ENCODE data around the gene ODC1. TPM values are rescaled to one million over a fixed set of nuclear protein-coding genes. Genes with fewer than 3 reads are reported as not detected.
A peak's percentile ranks its signal among the peaks of the same experiment; 100 is the strongest.

ODC1 gene
- total RNA-seq, 1 experiment from 2014 or later: 46.6 TPM

DNA sequence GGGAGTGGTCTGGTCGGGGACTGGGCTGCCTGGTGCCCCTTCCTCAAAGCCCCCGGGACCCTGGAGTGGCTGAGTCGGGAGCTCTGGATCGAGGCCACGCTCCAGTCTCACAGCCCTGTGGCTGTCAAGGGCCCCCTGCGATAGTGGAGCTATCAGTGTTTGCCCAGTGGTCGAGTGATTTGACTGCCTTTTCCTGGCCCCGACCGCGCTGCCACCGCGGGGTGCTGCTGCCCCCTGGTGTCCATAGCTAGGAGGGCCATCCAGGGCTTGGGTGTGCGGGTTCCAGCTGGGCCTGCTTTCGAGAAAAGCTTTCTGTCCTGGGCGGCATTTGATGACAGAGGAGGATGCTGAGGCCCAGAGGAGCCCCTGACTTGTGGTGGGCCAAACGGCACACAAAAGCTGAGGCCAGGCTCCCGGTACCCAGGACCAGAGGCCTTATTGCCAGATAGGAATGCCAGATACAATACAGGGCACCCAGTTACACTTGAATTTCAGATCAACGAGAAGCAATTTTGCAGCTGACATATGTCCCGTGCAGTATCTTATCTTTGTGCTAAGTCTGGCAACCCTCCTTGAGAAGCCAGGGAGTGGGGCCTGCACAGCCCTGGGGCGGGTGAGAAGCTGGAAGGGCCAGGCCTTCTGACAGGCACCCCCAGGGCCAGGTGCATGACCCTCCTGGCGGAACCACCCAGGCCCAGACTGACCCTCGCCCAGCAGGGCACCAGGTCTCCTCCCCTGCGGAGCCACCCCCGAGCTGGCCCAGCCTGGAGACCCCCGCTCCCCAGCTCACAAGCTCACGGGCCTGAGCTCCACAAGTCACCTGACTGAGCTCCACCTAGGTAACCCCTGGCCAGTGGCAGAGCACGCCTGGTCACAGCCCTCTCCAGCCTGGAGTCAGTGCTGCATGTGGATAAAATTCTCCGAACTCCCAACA, 13.0 kb downstream of the ODC1 start:
- Mint-ChIP-seq H3K36me3 (no peaks in the 10 kb centered on the region; the same call in 1 of the 2 replicates), H3K27me3 (ENCODE audit: low read depth) (no peaks in the 10 kb centered on the region; the same call in 1 of the 2 replicates), H3K9me3 (no peaks in the 10 kb centered on the region), H3K4me3 (no peak overlapping the region), H3K27ac (no peak overlapping the region), H3K4me1 (no peaks in the 10 kb centered on the region)
- ChIA-PET CTCF (interaction anchor here (0.5 to 5.5 kb wide), 89 partner anchors 8 to 682 kb away, joined by 3 to 104 read pairs (median 6); partner anchors contain the start of genes HPCAL1 and ODC1), POLR2A (interaction anchor here (0.7 to 1.1 kb wide), 2 partner anchors 13 to 311 kb away, joined by 3 to 6 read pairs; partner anchors contain the start of gene ODC1)
- ATAC-seq: peak; percentile 81
- DNase-seq (ENCODE audit: low spot score): peak; percentile 84
- TF ChIP-seq ZNF423 (CRISPR knock-in tag; IDR thresholded peaks at IDR 0.05) (peak; percentile 14; the same call in 1 of the 2 replicates), ZNF425 (CRISPR knock-in tag; conservative IDR thresholded peaks at IDR 0.05) (no peak), MYBL2 (CRISPR knock-in tag; IDR thresholded peaks at IDR 0.05) (no peak), IRF2 (CRISPR knock-in tag; IDR thresholded peaks at IDR 0.05; ENCODE audit: borderline replicate concordance, low read depth) (no peak), CREB1 (CRISPR knock-in tag; IDR thresholded peaks at IDR 0.05) (no peak), HMGA2 (CRISPR knock-in tag; IDR thresholded peaks at IDR 0.05) (no peak), TCF7 (CRISPR knock-in tag; IDR thresholded peaks at IDR 0.05; ENCODE audit: low read depth) (no peak), SP1 (CRISPR knock-in tag; conservative IDR thresholded peaks at IDR 0.05) (0 out of 2 replicates have a peak, but pooled peaks have one; percentile 28), ESRRA (CRISPR knock-in tag; IDR thresholded peaks at IDR 0.05; ENCODE audit: borderline replicate concordance) (no peak), TEAD1 (CRISPR knock-in tag; IDR thresholded peaks at IDR 0.05) (no peak), NR1H2 (CRISPR knock-in tag; IDR thresholded peaks at IDR 0.05) (no peak), RELA (CRISPR knock-in tag; IDR thresholded peaks at IDR 0.05; ENCODE audit: borderline replicate concordance) (no peak), ETV6 (CRISPR knock-in tag; IDR thresholded peaks at IDR 0.05) (no peak), NR2C2 (CRISPR knock-in tag; IDR thresholded peaks at IDR 0.05) (no peak), ZNF263 (CRISPR knock-in tag; IDR thresholded peaks at IDR 0.05; ENCODE audit: low read depth) (no peak), GABPB1 (CRISPR knock-in tag; IDR thresholded peaks at IDR 0.05) (peak; percentile 56; the same call in 1 of the 2 replicates), SMAD3 (CRISPR knock-in tag; IDR thresholded peaks at IDR 0.05; ENCODE audit: borderline replicate concordance) (no peak), SOX15 (CRISPR knock-in tag; IDR thresholded peaks at IDR 0.05) (no peak), CTCF (IDR thresholded peaks at IDR 0.05) (peak; percentile 87), ZNF512 (CRISPR knock-in tag; IDR thresholded peaks at IDR 0.05; ENCODE audit: borderline replicate concordance) (no peak), ZNF232 (CRISPR knock-in tag; IDR thresholded peaks at IDR 0.05) (no peak)
- TF ChIP-seq, protein P1, sequence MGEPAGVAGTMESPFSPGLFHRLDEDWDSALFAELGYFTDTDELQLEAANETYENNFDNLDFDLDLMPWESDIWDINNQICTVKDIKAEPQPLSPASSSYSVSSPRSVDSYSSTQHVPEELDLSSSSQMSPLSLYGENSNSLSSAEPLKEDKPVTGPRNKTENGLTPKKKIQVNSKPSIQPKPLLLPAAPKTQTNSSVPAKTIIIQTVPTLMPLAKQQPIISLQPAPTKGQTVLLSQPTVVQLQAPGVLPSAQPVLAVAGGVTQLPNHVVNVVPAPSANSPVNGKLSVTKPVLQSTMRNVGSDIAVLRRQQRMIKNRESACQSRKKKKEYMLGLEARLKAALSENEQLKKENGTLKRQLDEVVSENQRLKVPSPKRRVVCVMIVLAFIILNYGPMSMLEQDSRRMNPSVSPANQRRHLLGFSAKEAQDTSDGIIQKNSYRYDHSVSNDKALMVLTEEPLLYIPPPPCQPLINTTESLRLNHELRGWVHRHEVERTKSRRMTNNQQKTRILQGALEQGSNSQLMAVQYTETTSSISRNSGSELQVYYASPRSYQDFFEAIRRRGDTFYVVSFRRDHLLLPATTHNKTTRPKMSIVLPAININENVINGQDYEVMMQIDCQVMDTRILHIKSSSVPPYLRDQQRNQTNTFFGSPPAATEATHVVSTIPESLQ (CRISPR knock-in tag; IDR thresholded peaks at IDR 0.05): no peak
- TF ChIP-seq, protein P2, sequence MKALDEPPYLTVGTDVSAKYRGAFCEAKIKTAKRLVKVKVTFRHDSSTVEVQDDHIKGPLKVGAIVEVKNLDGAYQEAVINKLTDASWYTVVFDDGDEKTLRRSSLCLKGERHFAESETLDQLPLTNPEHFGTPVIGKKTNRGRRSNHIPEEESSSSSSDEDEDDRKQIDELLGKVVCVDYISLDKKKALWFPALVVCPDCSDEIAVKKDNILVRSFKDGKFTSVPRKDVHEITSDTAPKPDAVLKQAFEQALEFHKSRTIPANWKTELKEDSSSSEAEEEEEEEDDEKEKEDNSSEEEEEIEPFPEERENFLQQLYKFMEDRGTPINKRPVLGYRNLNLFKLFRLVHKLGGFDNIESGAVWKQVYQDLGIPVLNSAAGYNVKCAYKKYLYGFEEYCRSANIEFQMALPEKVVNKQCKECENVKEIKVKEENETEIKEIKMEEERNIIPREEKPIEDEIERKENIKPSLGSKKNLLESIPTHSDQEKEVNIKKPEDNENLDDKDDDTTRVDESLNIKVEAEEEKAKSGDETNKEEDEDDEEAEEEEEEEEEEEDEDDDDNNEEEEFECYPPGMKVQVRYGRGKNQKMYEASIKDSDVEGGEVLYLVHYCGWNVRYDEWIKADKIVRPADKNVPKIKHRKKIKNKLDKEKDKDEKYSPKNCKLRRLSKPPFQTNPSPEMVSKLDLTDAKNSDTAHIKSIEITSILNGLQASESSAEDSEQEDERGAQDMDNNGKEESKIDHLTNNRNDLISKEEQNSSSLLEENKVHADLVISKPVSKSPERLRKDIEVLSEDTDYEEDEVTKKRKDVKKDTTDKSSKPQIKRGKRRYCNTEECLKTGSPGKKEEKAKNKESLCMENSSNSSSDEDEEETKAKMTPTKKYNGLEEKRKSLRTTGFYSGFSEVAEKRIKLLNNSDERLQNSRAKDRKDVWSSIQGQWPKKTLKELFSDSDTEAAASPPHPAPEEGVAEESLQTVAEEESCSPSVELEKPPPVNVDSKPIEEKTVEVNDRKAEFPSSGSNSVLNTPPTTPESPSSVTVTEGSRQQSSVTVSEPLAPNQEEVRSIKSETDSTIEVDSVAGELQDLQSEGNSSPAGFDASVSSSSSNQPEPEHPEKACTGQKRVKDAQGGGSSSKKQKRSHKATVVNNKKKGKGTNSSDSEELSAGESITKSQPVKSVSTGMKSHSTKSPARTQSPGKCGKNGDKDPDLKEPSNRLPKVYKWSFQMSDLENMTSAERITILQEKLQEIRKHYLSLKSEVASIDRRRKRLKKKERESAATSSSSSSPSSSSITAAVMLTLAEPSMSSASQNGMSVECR (CRISPR knock-in tag; IDR thresholded peaks at IDR 0.05; ENCODE audit: borderline replicate concordance): no peak
- TF ChIP-seq, protein P3, sequence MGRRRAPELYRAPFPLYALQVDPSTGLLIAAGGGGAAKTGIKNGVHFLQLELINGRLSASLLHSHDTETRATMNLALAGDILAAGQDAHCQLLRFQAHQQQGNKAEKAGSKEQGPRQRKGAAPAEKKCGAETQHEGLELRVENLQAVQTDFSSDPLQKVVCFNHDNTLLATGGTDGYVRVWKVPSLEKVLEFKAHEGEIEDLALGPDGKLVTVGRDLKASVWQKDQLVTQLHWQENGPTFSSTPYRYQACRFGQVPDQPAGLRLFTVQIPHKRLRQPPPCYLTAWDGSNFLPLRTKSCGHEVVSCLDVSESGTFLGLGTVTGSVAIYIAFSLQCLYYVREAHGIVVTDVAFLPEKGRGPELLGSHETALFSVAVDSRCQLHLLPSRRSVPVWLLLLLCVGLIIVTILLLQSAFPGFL (CRISPR knock-in tag; IDR thresholded peaks at IDR 0.05; ENCODE audit: borderline replicate concordance): no peak
